K562 (cell line): ENCODE results near the gene FFAR1. TPM values are rescaled to one million over a fixed set of nuclear protein-coding genes. Genes with fewer than 3 reads are reported as not detected.
A peak's percentile ranks its signal among the peaks of the same experiment; 100 is the strongest.
"Not testable (repeated sequence)": the region's sequence is repeated elsewhere in the genome, so short reads cannot be mapped to it uniquely, and the experiment has no call there.

ENCODE experiments used
- ATAC-seq: fragments of 200-7000 bp; cut with Tn5 transposase; 3 replicates; pipeline ENCODE4 v1.9.1; 2020; ENCODE audit warnings: moderate library complexity
- BruUV-seq: library from RNA; stranded (reverse); fragments of 400-500 nt; replicated peaks from 2 replicates; lab custom pipeline; 2021; lab: Mats Ljungman, UMichigan
- CTCF ChIA-PET: fragments of 300-600 bp; formaldehyde crosslinking; extraction: SDS; loops from one replicate; lab custom pipeline; 2021; ENCODE audit warnings: low intra/inter-chr PET ratio; lab: Yijun Ruan, JAX
- POLR2A ChIA-PET: fragments of 300-600, 350-650 bp; sonication (Branson Sonifier 250); formaldehyde crosslinking; extraction: SDS; loops from one replicate; lab custom pipeline; 2021; ENCODE audit warnings: antibody characterized with exemption, inconsistent platforms; lab: Yijun Ruan, JAX
- DNase-seq, 4 experiments: peaks; one replicate each; pipeline versions ENCODE4 v3.0.0 to v3.0.0-alpha.2; 2011 to 2018; ENCODE audit warnings: low spot score in 3 of 4, mixed read lengths in 3 of 4; ENCODE audit errors: extremely low read depth in 1 of 4
- FAIRE-seq: peaks from 2 replicates; lab custom pipeline; 2011; peaks lifted over from hg19 to GRCh38; lab: Jason Lieb, UNC
- H2AFZ ChIP-seq: 2 replicates; pipeline ENCODE4 v1.6.0; 2011; ENCODE audit warnings: low read depth, low read length, control low read depth, inconsistent platforms
- H3K27ac ChIP-seq: fragments of 200-600 bp; 3 replicates; pipeline ENCODE4 v1.8.0; 2011; ENCODE audit warnings: low read depth, mild to moderate bottlenecking, control low read depth, inconsistent platforms, low read length, moderate library complexity, mixed read lengths; ENCODE audit errors: extremely low read depth
- H3K27me3 ChIP-seq, 2 experiments: fragments of 300-600 bp in 1 of 2; 2 replicates in 1 of 2; 3 replicates in 1 of 2; pipeline versions ENCODE4 v1.6.0 to v1.8.0; 2011; ENCODE audit warnings: inconsistent platforms in 2 of 2, low read length in 2 of 2, mild to moderate bottlenecking in 1 of 2, mixed read lengths in 1 of 2, moderate library complexity in 1 of 2; ENCODE audit not compliant: control insufficient read depth in 2 of 2, insufficient read depth in 2 of 2
- H3K36me3 ChIP-seq: fragments of 300-600 bp; 3 replicates; pipeline ENCODE4 v1.8.0; 2011; ENCODE audit warnings: mild to moderate bottlenecking, low read length, inconsistent platforms; ENCODE audit not compliant: control insufficient read depth, insufficient read depth
- H3K4me1 ChIP-seq, 2 experiments: fragments of 200-600 bp in 1 of 2; replicated peaks in 1 of 2; 2 replicates in 1 of 2; 3 replicates in 1 of 2; pipeline versions ENCODE4 v1.5.1 to v1.8.0; 2011; ENCODE audit warnings: inconsistent platforms in 2 of 2, low read length in 2 of 2, mild to moderate bottlenecking in 1 of 2, mixed read lengths in 1 of 2, moderate library complexity in 1 of 2; ENCODE audit not compliant: control insufficient read depth in 2 of 2, insufficient read depth in 2 of 2
- H3K4me2 ChIP-seq: 2 replicates; pipeline ENCODE4 v1.6.1; 2011; ENCODE audit warnings: low read length, control low read depth, inconsistent platforms, mixed read lengths; ENCODE audit not compliant: insufficient read depth
- H3K4me3 ChIP-seq: fragments of 200-600 bp; sonication (generic), shearing (Covaris generic); 2 replicates; pipeline ENCODE4 v1.5.1; 2016; ENCODE audit warnings: control low read depth, inconsistent platforms
- H3K79me2 ChIP-seq: fragments of 200-600 bp; 3 replicates; pipeline ENCODE4 v1.8.0; 2011; ENCODE audit warnings: low read length, inconsistent platforms; ENCODE audit not compliant: control insufficient read depth, insufficient read depth
- H3K9ac ChIP-seq, 2 experiments: 2 replicates each; pipeline versions ENCODE4 v1.6.0 to v1.6.1; 2011; ENCODE audit warnings: low read depth in 2 of 2, low read length in 2 of 2, control low read depth in 1 of 2, inconsistent platforms in 1 of 2, mild to moderate bottlenecking in 1 of 2, mixed read lengths in 1 of 2; ENCODE audit not compliant: insufficient read depth in 1 of 2
- H3K9me1 ChIP-seq: one replicate; pipeline ENCODE4 v1.6.0; 2011; ENCODE audit warnings: inconsistent platforms, mild to moderate bottlenecking, low read length, moderate library complexity; ENCODE audit not compliant: control insufficient read depth, insufficient read depth
- H3K9me3 ChIP-seq: replicated peaks from 2 replicates; pipeline ENCODE4 v1.5.1; 2011; ENCODE audit warnings: low read depth, low read length, inconsistent platforms; ENCODE audit not compliant: control insufficient read depth, insufficient read depth
- H4K20me1 ChIP-seq: replicated peaks from 2 replicates; pipeline ENCODE4 v1.6.1; 2011; ENCODE audit warnings: low read length, inconsistent platforms, mixed read lengths; ENCODE audit not compliant: control insufficient read depth, insufficient read depth
- CEBPB ChIP-seq: fragments of 450-650 bp; IDR thresholded peaks from 2 replicates; pipeline ENCODE4 v1.6.1; 2016; ENCODE audit warnings: missing genetic modification characterization, missing compliant biosample characterization
- CEBPG ChIP-seq, 3 experiments: fragments of 200-800 bp in 1 of 3; sonication (Bioruptor generic) in 1 of 3; sonication (generic) in 1 of 3; formaldehyde crosslinking in 1 of 3; IDR thresholded peaks in 2 of 3; conservative IDR thresholded peaks in 1 of 3; 2 replicates each; pipeline versions ENCODE4 v1.6.1 to v1.8.0; 2016 to 2022; ENCODE audit warnings: missing compliant biosample characterization in 2 of 3, missing genetic modification characterization in 2 of 3, mild to moderate bottlenecking in 1 of 3, missing genetic modification reagents in 1 of 3
- WGBS: fragments of 100-300 bp; shearing (Covaris generic); methylation state at CpG from one replicate; pipeline ENCODE4 v1.1.6; 2016; ENCODE audit warnings: low coverage, mixed read lengths; ENCODE audit not compliant: insufficient coverage; ENCODE audit errors: missing lambda C conversion rate; 5-methylcytosine and 5-hydroxymethylcytosine counted together
- in situ Hi-C: fragments of 300-500 bp; cut with MboI; formaldehyde crosslinking; loops from 4 replicates; pipeline ENCODE4 v1.15.0; 2018; ENCODE audit warnings: inconsistent platforms, mixed read lengths
- intact Hi-C: fragments of 100-400 bp; cut with micrococcal nuclease; formaldehyde crosslinking; loops from 2 replicates; pipeline ENCODE4 v1.14.2; 2022
- polyA plus RNA-seq, 8 experiments: library from polyadenylated mRNA; depleted of rRNA in 4 of 8; stranded (reverse) in 5 of 8; unstranded in 3 of 8; fragments of >200 nt; fragmentation: Nextera tagmentation in 2 of 8; fragmentation: Illumina TruSeq in 1 of 8; extraction: Ambion mirVana in 2 of 8; extraction: Trizol in 1 of 8; gene quantifications; 2 replicates each; pipeline versions ENCODE4 v1.2.1 to v1.2.3, GENCODE V29; 2011 to 2014; ENCODE audit warnings: inconsistent platforms in 1 of 8, missing spikeins in 1 of 8
- total RNA-seq, 7 experiments: library from RNA; depleted of rRNA in 6 of 7; stranded (reverse); fragments of >200 nt in 6 of 7; fragmentation: Illumina TruSeq in 2 of 7; extraction: Trizol in 2 of 7; gene quantifications; 2 replicates each; pipeline versions ENCODE4 v1.2.1 to v1.2.3, GENCODE V29; 2011 to 2021; ENCODE audit warnings: low replicate concordance in 1 of 7
- TF ChIP-seq, protein P1 (sequence below), 2 experiments: fragments of 450-650 bp in 1 of 2; sonication (generic) in 1 of 2; formaldehyde crosslinking in 1 of 2; IDR thresholded peaks; 2 replicates each; pipeline versions ENCODE4 v1.7.1 to v1.9.0; 2016 to 2022; ENCODE audit warnings: inconsistent platforms in 1 of 2, mild to moderate bottlenecking in 1 of 2, missing genetic modification reagents in 1 of 2
- TF ChIP-seq, protein P2 (sequence below): fragments of 450-650 bp; IDR thresholded peaks from 2 replicates; pipeline ENCODE4 v1.6.1; 2016; ENCODE audit warnings: missing biosample characterization, missing genetic modification characterization

FFAR1 gene
- total and polyA plus RNA-seq, 9 of the 15 experiments (the other 6 are each of a cell fraction or from before 2014, with no cell fraction given) = not detected

DNA sequence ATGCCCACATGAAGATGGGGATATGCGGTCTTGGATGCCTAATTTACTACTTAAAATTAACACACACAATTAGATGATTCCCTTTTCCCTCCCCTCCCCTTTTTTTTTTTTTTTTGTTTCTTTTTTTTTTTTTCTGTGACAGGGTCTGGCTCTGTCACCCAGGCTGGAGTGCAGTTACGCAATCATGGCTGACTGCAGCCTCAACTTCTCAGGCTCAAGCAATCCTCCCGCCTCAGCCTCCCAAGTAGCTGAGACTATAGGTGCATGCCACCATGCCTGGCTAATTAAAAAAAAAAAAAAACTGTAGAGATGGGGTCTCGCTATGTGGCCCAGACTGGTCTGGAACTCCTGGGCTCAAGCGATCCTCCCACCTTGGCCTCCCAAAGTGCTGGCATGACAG lies 31.8 kb downstream of the FFAR1 start:
- POLR2A ChIA-PET, FAIRE-seq, H3K27me3 ChIP-seq: not testable (repeated sequence)

DNA sequence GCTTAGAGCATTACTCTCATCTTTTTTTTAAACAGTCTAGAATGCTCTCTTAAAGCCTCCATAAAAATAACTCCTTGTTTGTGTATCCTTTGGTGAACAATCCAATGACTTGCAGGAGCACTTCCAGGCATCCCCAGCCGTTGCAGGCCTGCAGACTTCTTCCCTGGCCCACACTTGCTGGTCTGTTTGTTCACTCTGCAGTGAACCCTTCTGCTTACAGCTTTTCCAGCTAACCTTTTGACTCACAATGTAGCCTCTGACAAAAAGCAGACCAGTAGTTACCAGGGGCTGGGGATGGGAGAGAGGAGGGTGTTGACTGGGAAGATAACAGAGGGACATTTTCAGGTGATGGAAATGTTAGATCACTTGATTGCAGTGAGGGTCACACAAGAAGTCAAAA lies 32.3 kb downstream of the FFAR1 start:
- intact Hi-C loops = no loop called here
- POLR2A ChIA-PET = interaction anchor here (0.9 to 1.5 kb wide), 2 partner anchors 28 to 47 kb away, joined by 3 read pairs; no protein-coding TSS in a partner anchor
- CTCF ChIA-PET = no interaction called here
- TF ChIP-seq, protein P1, sequence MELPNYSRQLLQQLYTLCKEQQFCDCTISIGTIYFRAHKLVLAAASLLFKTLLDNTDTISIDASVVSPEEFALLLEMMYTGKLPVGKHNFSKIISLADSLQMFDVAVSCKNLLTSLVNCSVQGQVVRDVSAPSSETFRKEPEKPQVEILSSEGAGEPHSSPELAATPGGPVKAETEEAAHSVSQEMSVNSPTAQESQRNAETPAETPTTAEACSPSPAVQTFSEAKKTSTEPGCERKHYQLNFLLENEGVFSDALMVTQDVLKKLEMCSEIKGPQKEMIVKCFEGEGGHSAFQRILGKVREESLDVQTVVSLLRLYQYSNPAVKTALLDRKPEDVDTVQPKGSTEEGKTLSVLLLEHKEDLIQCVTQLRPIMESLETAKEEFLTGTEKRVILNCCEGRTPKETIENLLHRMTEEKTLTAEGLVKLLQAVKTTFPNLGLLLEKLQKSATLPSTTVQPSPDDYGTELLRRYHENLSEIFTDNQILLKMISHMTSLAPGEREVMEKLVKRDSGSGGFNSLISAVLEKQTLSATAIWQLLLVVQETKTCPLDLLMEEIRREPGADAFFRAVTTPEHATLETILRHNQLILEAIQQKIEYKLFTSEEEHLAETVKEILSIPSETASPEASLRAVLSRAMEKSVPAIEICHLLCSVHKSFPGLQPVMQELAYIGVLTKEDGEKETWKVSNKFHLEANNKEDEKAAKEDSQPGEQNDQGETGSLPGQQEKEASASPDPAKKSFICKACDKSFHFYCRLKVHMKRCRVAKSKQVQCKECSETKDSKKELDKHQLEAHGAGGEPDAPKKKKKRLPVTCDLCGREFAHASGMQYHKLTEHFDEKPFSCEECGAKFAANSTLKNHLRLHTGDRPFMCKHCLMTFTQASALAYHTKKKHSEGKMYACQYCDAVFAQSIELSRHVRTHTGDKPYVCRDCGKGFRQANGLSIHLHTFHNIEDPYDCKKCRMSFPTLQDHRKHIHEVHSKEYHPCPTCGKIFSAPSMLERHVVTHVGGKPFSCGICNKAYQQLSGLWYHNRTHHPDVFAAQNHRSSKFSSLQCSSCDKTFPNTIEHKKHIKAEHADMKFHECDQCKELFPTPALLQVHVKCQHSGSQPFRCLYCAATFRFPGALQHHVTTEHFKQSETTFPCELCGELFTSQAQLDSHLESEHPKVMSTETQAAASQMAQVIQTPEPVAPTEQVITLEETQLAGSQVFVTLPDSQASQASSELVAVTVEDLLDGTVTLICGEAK (IDR thresholded peaks at IDR 0.05) = 0 out of 2 replicates have a peak, but pooled peaks have one; percentile 19
- TF ChIP-seq, protein P1 (CRISPR knock-in tag; IDR thresholded peaks at IDR 0.05) = no peak

More for the DNA sequence above, 31.8 kb downstream of the FFAR1 start:
- CTCF ChIA-PET = interaction anchor here (0.6 kb wide), 1 partner anchor 45 kb away, joined by 4 read pairs; no protein-coding TSS in a partner anchor
- in situ Hi-C loops, intact Hi-C loops, H3K27ac ChIP-seq, H3K4me3 ChIP-seq, DNase-seq, BruUV-seq, H3K9me3 ChIP-seq, ATAC-seq, H3K9ac ChIP-seq, H2AFZ ChIP-seq, H3K9me1 ChIP-seq, H3K36me3 ChIP-seq, H3K79me2 ChIP-seq, H4K20me1 ChIP-seq: not testable (repeated sequence)
- 71% methylated on average over 4 of the region's 5 CpGs for WGBS
- peak overlapping the region; percentile 68; the same call in 1 of the 2 replicates for H3K4me2 ChIP-seq
- TF ChIP-seq CEBPB (tag) (peak; percentile 93), CEBPG (CRISPR knock-in tag; IDR thresholded peaks at IDR 0.05) (peak; percentile 46; the same call in 1 of the 2 replicates), CEBPG (tag; conservative IDR thresholded peaks at IDR 0.05 in 1 of 2, IDR thresholded peaks at IDR 0.05 in 1 of 2) (peak; percentile 62 to 84)
- TF ChIP-seq, protein P2, sequence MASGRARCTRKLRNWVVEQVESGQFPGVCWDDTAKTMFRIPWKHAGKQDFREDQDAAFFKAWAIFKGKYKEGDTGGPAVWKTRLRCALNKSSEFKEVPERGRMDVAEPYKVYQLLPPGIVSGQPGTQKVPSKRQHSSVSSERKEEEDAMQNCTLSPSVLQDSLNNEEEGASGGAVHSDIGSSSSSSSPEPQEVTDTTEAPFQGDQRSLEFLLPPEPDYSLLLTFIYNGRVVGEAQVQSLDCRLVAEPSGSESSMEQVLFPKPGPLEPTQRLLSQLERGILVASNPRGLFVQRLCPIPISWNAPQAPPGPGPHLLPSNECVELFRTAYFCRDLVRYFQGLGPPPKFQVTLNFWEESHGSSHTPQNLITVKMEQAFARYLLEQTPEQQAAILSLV (tag) = 0 out of 2 replicates have a peak, but pooled peaks have one; percentile 45
- peaks cover 23 to 30% of the 10 kb centered on the region in 2 experiments; a peak in 4 of 5 replicates for H3K4me1 ChIP-seq

More for the DNA sequence above, 32.3 kb downstream of the FFAR1 start:
- H3K9me1 ChIP-seq = no peaks in the 10 kb centered on the region
- in situ Hi-C loops = no loop called here
- H3K9ac ChIP-seq = no peak overlapping the region
- peaks cover 23 to 29% of the 10 kb centered on the region in 2 experiments; a peak in 4 of 5 replicates for H3K4me1 ChIP-seq
- no TSS peak for BruUV-seq
- H2AFZ ChIP-seq = no peak overlapping the region
- DNase-seq (peak in 3 of 4 experiments; percentile 24 to 66 (median 37)), FAIRE-seq (no peak), ATAC-seq (peak; percentile 61)
- no peaks in the 10 kb centered on the region for H3K27me3 ChIP-seq
- no peaks in the 10 kb centered on the region for H3K36me3 ChIP-seq
- 0% methylated on average over 1 of the region's 1 CpG for WGBS
- H3K27ac ChIP-seq = peak overlapping the region; percentile 3; the same call in 1 of the 3 replicates
- no peaks in the 10 kb centered on the region; the same call in none of the 2 replicates for H3K9me3 ChIP-seq
- peak overlapping the region; percentile 68 for H3K4me2 ChIP-seq
- H4K20me1 ChIP-seq = no peaks in the 10 kb centered on the region
- no peaks in the 10 kb centered on the region for H3K79me2 ChIP-seq
- H3K4me3 ChIP-seq = no peak overlapping the region
